ENCODE results near the gene CIART.

DNA sequence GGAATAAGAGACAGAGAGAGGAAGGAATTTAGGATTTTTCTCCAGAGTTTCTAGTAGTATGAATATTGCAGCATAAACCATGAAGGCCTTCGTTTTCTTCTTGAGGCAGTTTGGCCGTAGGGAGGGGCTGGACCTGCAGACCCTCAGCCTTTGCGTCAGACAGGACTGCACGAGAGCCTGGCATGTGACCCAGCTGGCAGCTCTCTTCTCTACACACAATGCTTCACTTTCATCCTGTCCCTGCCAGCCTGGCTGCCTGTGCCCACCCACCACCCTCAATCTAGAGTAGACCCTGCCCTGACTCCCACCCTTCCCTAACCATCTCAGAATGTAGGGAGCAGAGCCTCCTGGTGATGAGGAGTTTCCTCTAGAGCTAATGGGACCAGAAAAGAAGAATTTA, 23.1 kb upstream of the CIART start:
- TF ChIP-seq, protein P1, sequence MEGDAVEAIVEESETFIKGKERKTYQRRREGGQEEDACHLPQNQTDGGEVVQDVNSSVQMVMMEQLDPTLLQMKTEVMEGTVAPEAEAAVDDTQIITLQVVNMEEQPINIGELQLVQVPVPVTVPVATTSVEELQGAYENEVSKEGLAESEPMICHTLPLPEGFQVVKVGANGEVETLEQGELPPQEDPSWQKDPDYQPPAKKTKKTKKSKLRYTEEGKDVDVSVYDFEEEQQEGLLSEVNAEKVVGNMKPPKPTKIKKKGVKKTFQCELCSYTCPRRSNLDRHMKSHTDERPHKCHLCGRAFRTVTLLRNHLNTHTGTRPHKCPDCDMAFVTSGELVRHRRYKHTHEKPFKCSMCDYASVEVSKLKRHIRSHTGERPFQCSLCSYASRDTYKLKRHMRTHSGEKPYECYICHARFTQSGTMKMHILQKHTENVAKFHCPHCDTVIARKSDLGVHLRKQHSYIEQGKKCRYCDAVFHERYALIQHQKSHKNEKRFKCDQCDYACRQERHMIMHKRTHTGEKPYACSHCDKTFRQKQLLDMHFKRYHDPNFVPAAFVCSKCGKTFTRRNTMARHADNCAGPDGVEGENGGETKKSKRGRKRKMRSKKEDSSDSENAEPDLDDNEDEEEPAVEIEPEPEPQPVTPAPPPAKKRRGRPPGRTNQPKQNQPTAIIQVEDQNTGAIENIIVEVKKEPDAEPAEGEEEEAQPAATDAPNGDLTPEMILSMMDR (IDR thresholded peaks at IDR 0.05; ENCODE audit: low read length) = no peak
- TF ChIP-seq EZH2 (IDR thresholded peaks at IDR 0.05; ENCODE audit: borderline replicate concordance, low read length) = no peak

Data from OCI-LY1 (cell line).